Measurements from ENCODE around the gene APOBEC2.
A peak's percentile ranks its signal among the peaks of the same experiment; 100 is the strongest.

APOBEC2 gene

GRCh38 chr6:41072836-41073202, 19.8 kb downstream of the APOBEC2 start, which contains the start of gene NFYA:
NFYA (plus strand) TSS chr6:41072974; CDS start chr6:41079090, 6,116 bp downstream.
- TF ChIP-seq CTCF (IDR thresholded peaks at IDR 0.05; ENCODE audit: borderline replicate concordance, control extremely low read depth, extremely low read depth, insufficient read depth, missing control alignments) = no peak
- in situ Hi-C loops (cut with MboI; ENCODE audit: low sequenced_read_pairs, unreplicated experiment) = no loop called here
- DNase-seq (ENCODE audit: low spot score) = no peak

- in situ Hi-C loops (cut with MboI; ENCODE audit: low sequenced_read_pairs, unreplicated experiment) = no loop called here
Observed at GRCh38 chr6:41073203-41073967, 20.4 kb downstream of the APOBEC2 start.

GRCh38 chr6:41073968-41074691, 21.1 kb downstream of the APOBEC2 start:
- in situ Hi-C loops (cut with MboI; ENCODE audit: low sequenced_read_pairs, unreplicated experiment) = no loop called here
- TF ChIP-seq CTCF (IDR thresholded peaks at IDR 0.05; ENCODE audit: borderline replicate concordance, control extremely low read depth, extremely low read depth, insufficient read depth, missing control alignments) = no peak
- no peak for DNase-seq (ENCODE audit: low spot score)

More at GRCh38 chr6:41073203-41073967, 20.4 kb downstream of the APOBEC2 start:
- DNase-seq (ENCODE audit: low spot score) = peak; percentile 76
- TF ChIP-seq CTCF (IDR thresholded peaks at IDR 0.05; ENCODE audit: borderline replicate concordance, control extremely low read depth, extremely low read depth, insufficient read depth, missing control alignments) = peak; percentile 2

GRCh38 chr6:41074692-41075436, 21.9 kb downstream of the APOBEC2 start:
- in situ Hi-C loops (cut with MboI; ENCODE audit: low sequenced_read_pairs, unreplicated experiment) = no loop called here
- no peak for DNase-seq (ENCODE audit: low spot score)
- no peak for TF ChIP-seq CTCF (IDR thresholded peaks at IDR 0.05; ENCODE audit: borderline replicate concordance, control extremely low read depth, extremely low read depth, insufficient read depth, missing control alignments)

GRCh38 chr6:41075651-41076626, 22.9 kb downstream of the APOBEC2 start:
- no peak for DNase-seq (ENCODE audit: low spot score)
- no peak for TF ChIP-seq CTCF (IDR thresholded peaks at IDR 0.05; ENCODE audit: borderline replicate concordance, control extremely low read depth, extremely low read depth, insufficient read depth, missing control alignments)
- in situ Hi-C loops (cut with MboI; ENCODE audit: low sequenced_read_pairs, unreplicated experiment) = no loop called here

Measured in GM13976 (cell line).